Activated naive CD4-positive, alpha-beta T cell treated with anti-CD3 and anti-CD28 coated beads, Interleukin-2, amount 50 U/mL, for 72 hours (primary cell): ENCODE results near the gene AQP7. TPM values are rescaled to one million over a fixed set of nuclear protein-coding genes. Genes with fewer than 3 reads are reported as not detected.

Experiments used
- total RNA-seq, 2 donors: library from RNA; stranded (reverse); gene quantifications; one replicate each; pipeline ENCODE4 v1.2.3, GENCODE V29; 2022

Gene AQP7
- total RNA-seq, 2 donors from 2014 or later, result 0.29 TPM; not detected in 1

Other genes starting within 250 kb of the AQP7 start
- gene B4GALT1, start 235.2 kb downstream of the AQP7 start, total RNA-seq, result 10 to 100 TPM; 47.8 to 49.2 TPM
- not detected for gene SPINK4, start 162.4 kb downstream of the AQP7 start, total RNA-seq
- gene BAG1, start 137.9 kb downstream of the AQP7 start, total RNA-seq, result 10 to 100 TPM; 35.4 to 82.9 TPM
- 100 to 1,000 TPM; 115 to 123 TPM for gene CHMP5, start 137.5 kb downstream of the AQP7 start, total RNA-seq
- 10 to 100 TPM; 38.4 to 43.7 TPM for gene NFX1, start 112.1 kb downstream of the AQP7 start, total RNA-seq
- gene AQP3, start 45.0 kb upstream of the AQP7 start, total RNA-seq, result 10 to 100 TPM in 1 of 2 donors, 1 to 10 TPM in 1; 3.8 to 36.8 TPM
- 10 to 100 TPM; 34.2 to 40.2 TPM for gene NOL6, start 71.4 kb upstream of the AQP7 start, total RNA-seq
- 1 to 10 TPM in 1 of 2 donors, under 1 TPM in 1; 0.48 to 3.5 TPM for gene ANKRD18B, start 121.7 kb upstream of the AQP7 start, total RNA-seq